DOHH2 (cell line): ENCODE results near the gene KIF5C.

ENCODE experiments used
- EZH2phosphoT487 ChIP-seq: fragments of 200-600 bp; sonication (generic); IDR thresholded peaks from 2 replicates; pipeline ENCODE4 v1.6.1; 2017; ENCODE audit warnings: borderline replicate concordance, mild to moderate bottlenecking, antibody characterized with exemption, low read length, moderate library complexity, mixed read lengths
- TF ChIP-seq, protein P1 (sequence below): fragments of 200-600 bp; sonication (generic); IDR thresholded peaks from one replicate; pipeline ENCODE4 v1.5.1; 2014; ENCODE audit warnings: antibody characterized with exemption, mild to moderate bottlenecking, low read depth, low read length; ENCODE audit not compliant: poor library complexity, severe bottlenecking

DNA sequence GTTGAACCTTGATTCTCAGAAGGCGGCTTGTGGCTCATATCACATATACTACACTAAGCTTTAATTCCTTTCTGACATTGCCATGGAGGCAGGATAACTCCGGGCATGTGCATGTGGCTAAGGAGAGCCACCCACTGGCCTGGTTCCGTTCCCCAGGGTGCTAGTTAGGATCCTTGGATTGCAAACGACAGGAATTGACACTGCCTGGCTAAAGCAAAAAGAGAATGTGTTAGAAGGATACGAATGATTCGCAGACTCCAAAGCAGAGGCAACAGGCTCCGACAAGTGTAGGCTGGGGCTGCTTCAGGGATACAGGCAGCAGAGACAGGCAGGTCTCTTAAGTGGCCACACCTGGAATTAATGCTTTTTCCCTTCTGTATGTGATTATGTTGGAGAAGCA lies 92.0 kb downstream of the KIF5C start:
- TF ChIP-seq, protein P1, sequence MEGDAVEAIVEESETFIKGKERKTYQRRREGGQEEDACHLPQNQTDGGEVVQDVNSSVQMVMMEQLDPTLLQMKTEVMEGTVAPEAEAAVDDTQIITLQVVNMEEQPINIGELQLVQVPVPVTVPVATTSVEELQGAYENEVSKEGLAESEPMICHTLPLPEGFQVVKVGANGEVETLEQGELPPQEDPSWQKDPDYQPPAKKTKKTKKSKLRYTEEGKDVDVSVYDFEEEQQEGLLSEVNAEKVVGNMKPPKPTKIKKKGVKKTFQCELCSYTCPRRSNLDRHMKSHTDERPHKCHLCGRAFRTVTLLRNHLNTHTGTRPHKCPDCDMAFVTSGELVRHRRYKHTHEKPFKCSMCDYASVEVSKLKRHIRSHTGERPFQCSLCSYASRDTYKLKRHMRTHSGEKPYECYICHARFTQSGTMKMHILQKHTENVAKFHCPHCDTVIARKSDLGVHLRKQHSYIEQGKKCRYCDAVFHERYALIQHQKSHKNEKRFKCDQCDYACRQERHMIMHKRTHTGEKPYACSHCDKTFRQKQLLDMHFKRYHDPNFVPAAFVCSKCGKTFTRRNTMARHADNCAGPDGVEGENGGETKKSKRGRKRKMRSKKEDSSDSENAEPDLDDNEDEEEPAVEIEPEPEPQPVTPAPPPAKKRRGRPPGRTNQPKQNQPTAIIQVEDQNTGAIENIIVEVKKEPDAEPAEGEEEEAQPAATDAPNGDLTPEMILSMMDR, result no peak
- no peak for TF ChIP-seq EZH2phosphoT487
